DMS153 treated with DMSO at 0.1 percent for 48 hours (cell line): ENCODE data around the gene TM4SF1.
"Not testable (repeated sequence)": the region's sequence is repeated elsewhere in the genome, so short reads cannot be mapped to it uniquely, and the experiment has no call there.

Source experiments
- DNase-seq: peaks from one replicate; lab custom pipeline; 2025; ENCODE audit not compliant: unreplicated experiment; lab: John Stamatoyannopoulos, UW

Gene TM4SF1

GRCh38 chr3:149395107-149396089 is 17.9 kb upstream of the TM4SF1 start:
- peak; percentile 80 for DNase-seq

GRCh38 chr3:149393345-149394160 is 16.1 kb upstream of the TM4SF1 start:
- peak; percentile 82 for DNase-seq

GRCh38 chr3:149391960-149392359 is 14.5 kb upstream of the TM4SF1 start:
- no peak for DNase-seq

GRCh38 chr3:149390772-149391212 is 13.3 kb upstream of the TM4SF1 start:
- DNase-seq = no peak

GRCh38 chr3:149390294-149390693 is 12.8 kb upstream of the TM4SF1 start:
- no peak for DNase-seq

- DNase-seq = no peak
Measured at GRCh38 chr3:149388531-149389417, 11.3 kb upstream of the TM4SF1 start.

GRCh38 chr3:149388001-149388440 is 10.6 kb upstream of the TM4SF1 start:
- no peak for DNase-seq

GRCh38 chr3:149386299-149386606 is 8.8 kb upstream of the TM4SF1 start:
- no peak for DNase-seq

- DNase-seq = no peak
Measured at GRCh38 chr3:149385617-149386298, 8.3 kb upstream of the TM4SF1 start.

GRCh38 chr3:149384911-149385321 is 7.5 kb upstream of the TM4SF1 start:
- DNase-seq = no peak

GRCh38 chr3:149384167-149384566 is 6.7 kb upstream of the TM4SF1 start:
- no peak for DNase-seq

GRCh38 chr3:149383703-149384102 is 6.3 kb upstream of the TM4SF1 start:
- no peak for DNase-seq

- no peak for DNase-seq
Measured at GRCh38 chr3:149382518-149382917, 5.1 kb upstream of the TM4SF1 start.

GRCh38 chr3:149382101-149382467 is 4.6 kb upstream of the TM4SF1 start:
- no peak for DNase-seq

GRCh38 chr3:149381173-149382100 is 4.0 kb upstream of the TM4SF1 start:
- no peak for DNase-seq

GRCh38 chr3:149380220-149380619 is 2.8 kb upstream of the TM4SF1 start:
- not testable (repeated sequence) for DNase-seq

- DNase-seq = no peak
Measured at GRCh38 chr3:149378478-149379309, 1.2 kb upstream of the TM4SF1 start.

- no peak for DNase-seq
Measured at GRCh38 chr3:149376718-149377407, 586 bp downstream of the TM4SF1 start.
